K562 (cell line): ENCODE measurements around the gene C11orf58. TPM values are rescaled to one million over a fixed set of nuclear protein-coding genes. Genes with fewer than 3 reads are reported as not detected.

Experiments
- ATAC-seq: fragments of 200-7000 bp; cut with Tn5 transposase; 3 replicates; pipeline ENCODE4 v1.9.1; 2020; ENCODE audit warnings: moderate library complexity
- BruUV-seq: library from RNA; stranded (reverse); fragments of 400-500 nt; replicated peaks from 2 replicates; lab custom pipeline; 2021; lab: Mats Ljungman, UMichigan
- CTCF ChIA-PET: fragments of 300-600 bp; formaldehyde crosslinking; extraction: SDS; loops from one replicate; lab custom pipeline; 2021; ENCODE audit warnings: low intra/inter-chr PET ratio; lab: Yijun Ruan, JAX
- POLR2A ChIA-PET: fragments of 300-600, 350-650 bp; sonication (Branson Sonifier 250); formaldehyde crosslinking; extraction: SDS; loops from one replicate; lab custom pipeline; 2021; ENCODE audit warnings: antibody characterized with exemption, inconsistent platforms; lab: Yijun Ruan, JAX
- DNase-seq, 4 experiments: peaks; one replicate each; pipeline versions ENCODE4 v3.0.0 to v3.0.0-alpha.2; 2011 to 2018; ENCODE audit warnings: low spot score in 3 of 4, mixed read lengths in 3 of 4; ENCODE audit errors: extremely low read depth in 1 of 4
- FAIRE-seq: peaks from 2 replicates; lab custom pipeline; 2011; peaks lifted over from hg19 to GRCh38; lab: Jason Lieb, UNC
- H2AFZ ChIP-seq: 2 replicates; pipeline ENCODE4 v1.6.0; 2011; ENCODE audit warnings: low read depth, low read length, control low read depth, inconsistent platforms
- H3K27ac ChIP-seq: fragments of 200-600 bp; 3 replicates; pipeline ENCODE4 v1.8.0; 2011; ENCODE audit warnings: low read depth, mild to moderate bottlenecking, control low read depth, inconsistent platforms, low read length, moderate library complexity, mixed read lengths; ENCODE audit errors: extremely low read depth
- H3K27me3 ChIP-seq, 2 experiments: fragments of 300-600 bp in 1 of 2; 2 replicates in 1 of 2; 3 replicates in 1 of 2; pipeline versions ENCODE4 v1.6.0 to v1.8.0; 2011; ENCODE audit warnings: inconsistent platforms in 2 of 2, low read length in 2 of 2, mild to moderate bottlenecking in 1 of 2, mixed read lengths in 1 of 2, moderate library complexity in 1 of 2; ENCODE audit not compliant: control insufficient read depth in 2 of 2, insufficient read depth in 2 of 2
- H3K36me3 ChIP-seq: fragments of 300-600 bp; 3 replicates; pipeline ENCODE4 v1.8.0; 2011; ENCODE audit warnings: mild to moderate bottlenecking, low read length, inconsistent platforms; ENCODE audit not compliant: control insufficient read depth, insufficient read depth
- H3K4me1 ChIP-seq, 2 experiments: fragments of 200-600 bp in 1 of 2; replicated peaks in 1 of 2; 2 replicates in 1 of 2; 3 replicates in 1 of 2; pipeline versions ENCODE4 v1.5.1 to v1.8.0; 2011; ENCODE audit warnings: inconsistent platforms in 2 of 2, low read length in 2 of 2, mild to moderate bottlenecking in 1 of 2, mixed read lengths in 1 of 2, moderate library complexity in 1 of 2; ENCODE audit not compliant: control insufficient read depth in 2 of 2, insufficient read depth in 2 of 2
- H3K4me2 ChIP-seq: 2 replicates; pipeline ENCODE4 v1.6.1; 2011; ENCODE audit warnings: low read length, control low read depth, inconsistent platforms, mixed read lengths; ENCODE audit not compliant: insufficient read depth
- H3K4me3 ChIP-seq: fragments of 200-600 bp; sonication (generic), shearing (Covaris generic); 2 replicates; pipeline ENCODE4 v1.5.1; 2016; ENCODE audit warnings: control low read depth, inconsistent platforms
- H3K79me2 ChIP-seq: fragments of 200-600 bp; 3 replicates; pipeline ENCODE4 v1.8.0; 2011; ENCODE audit warnings: low read length, inconsistent platforms; ENCODE audit not compliant: control insufficient read depth, insufficient read depth
- H3K9ac ChIP-seq, 2 experiments: 2 replicates each; pipeline versions ENCODE4 v1.6.0 to v1.6.1; 2011; ENCODE audit warnings: low read depth in 2 of 2, low read length in 2 of 2, control low read depth in 1 of 2, inconsistent platforms in 1 of 2, mild to moderate bottlenecking in 1 of 2, mixed read lengths in 1 of 2; ENCODE audit not compliant: insufficient read depth in 1 of 2
- H3K9me1 ChIP-seq: one replicate; pipeline ENCODE4 v1.6.0; 2011; ENCODE audit warnings: inconsistent platforms, mild to moderate bottlenecking, low read length, moderate library complexity; ENCODE audit not compliant: control insufficient read depth, insufficient read depth
- H3K9me3 ChIP-seq: replicated peaks from 2 replicates; pipeline ENCODE4 v1.5.1; 2011; ENCODE audit warnings: low read depth, low read length, inconsistent platforms; ENCODE audit not compliant: control insufficient read depth, insufficient read depth
- H4K20me1 ChIP-seq: replicated peaks from 2 replicates; pipeline ENCODE4 v1.6.1; 2011; ENCODE audit warnings: low read length, inconsistent platforms, mixed read lengths; ENCODE audit not compliant: control insufficient read depth, insufficient read depth
- BRD9 ChIP-seq: fragments of 450-650 bp; IDR thresholded peaks from 2 replicates; pipeline ENCODE4 v1.6.1; 2018; ENCODE audit warnings: low read depth; ENCODE audit not compliant: partially characterized antibody
- CXXC5 ChIP-seq: fragments of 250-450 bp; sonication (Bioruptor Pico); IDR thresholded peaks from 2 replicates; pipeline ENCODE4 v1.8.0; 2022; ENCODE audit warnings: inconsistent platforms, mild to moderate bottlenecking, moderate library complexity
- EP400 ChIP-seq: fragments of 450-650 bp; IDR thresholded peaks from 2 replicates; pipeline ENCODE4 v1.6.1; 2017; ENCODE audit warnings: antibody characterized with exemption, mild to moderate bottlenecking, moderate library complexity
- ESRRB ChIP-seq: fragments of 250-450 bp; sonication (Bioruptor Pico); IDR thresholded peaks from 2 replicates; pipeline ENCODE4 v1.5.0; 2020; ENCODE audit warnings: mild to moderate bottlenecking, moderate library complexity, borderline replicate concordance
- GTF2B ChIP-seq: IDR thresholded peaks from 2 replicates; pipeline ENCODE4 v1.6.1; 2011; ENCODE audit not compliant: insufficient read length; ENCODE audit errors: extremely low read depth
- HDAC8 ChIP-seq: fragments of 450-650 bp; IDR thresholded peaks from 2 replicates; pipeline ENCODE4 v1.6.1; 2016; ENCODE audit warnings: mild to moderate bottlenecking, missing genetic modification characterization, moderate library complexity, missing compliant biosample characterization
- HIVEP1 ChIP-seq: fragments of 250-450 bp; sonication (Bioruptor Pico); IDR thresholded peaks from 2 replicates; pipeline ENCODE4 v1.4.0; 2020; ENCODE audit warnings: mild to moderate bottlenecking
- HSF4 ChIP-seq: fragments of 250-450 bp; sonication (Bioruptor Pico); IDR thresholded peaks from 2 replicates; pipeline ENCODE4 v2.1.2; 2022; ENCODE audit warnings: mild to moderate bottlenecking, moderate library complexity, borderline replicate concordance
- SNIP1 ChIP-seq: fragments of 450-650 bp; IDR thresholded peaks from 2 replicates; pipeline ENCODE4 v1.7.1; 2017; ENCODE audit warnings: low read depth, mild to moderate bottlenecking
- TCFL5 ChIP-seq: fragments of 250-450 bp; sonication (Bioruptor Pico); conservative IDR thresholded peaks from 2 replicates; pipeline ENCODE4 v1.6.1; 2021; ENCODE audit warnings: mild to moderate bottlenecking, moderate library complexity, matching md5 sums
- TRIM24 ChIP-seq, 2 experiments: fragments of 450-650 bp; IDR thresholded peaks; 2 replicates each; pipeline ENCODE4 v1.6.1; 2016
- USF1 ChIP-seq: sonication (generic); formaldehyde crosslinking; IDR thresholded peaks from 2 replicates; pipeline ENCODE4 v1.9.0; 2022; ENCODE audit warnings: mild to moderate bottlenecking, missing genetic modification reagents
- ZBED1 ChIP-seq: IDR thresholded peaks from 2 replicates; pipeline ENCODE4 v1.6.1; 2014
- ZBTB17 ChIP-seq: fragments of 450-650 bp; formaldehyde crosslinking; IDR thresholded peaks from 2 replicates; pipeline ENCODE4 v1.4.0; 2020; ENCODE audit warnings: mild to moderate bottlenecking
- ZNF253 ChIP-seq: fragments of 250-450 bp; sonication (Bioruptor Pico); conservative IDR thresholded peaks from 2 replicates; pipeline ENCODE4 v1.6.1; 2021; ENCODE audit warnings: mild to moderate bottlenecking
- ZNF586 ChIP-seq: fragments of 450-650 bp; formaldehyde crosslinking; conservative IDR thresholded peaks from 2 replicates; pipeline ENCODE4 v1.4.0; 2020; ENCODE audit warnings: mild to moderate bottlenecking, moderate library complexity
- WGBS: fragments of 100-300 bp; shearing (Covaris generic); methylation state at CpG from one replicate; pipeline ENCODE4 v1.1.6; 2016; ENCODE audit warnings: low coverage, mixed read lengths; ENCODE audit not compliant: insufficient coverage; ENCODE audit errors: missing lambda C conversion rate; 5-methylcytosine and 5-hydroxymethylcytosine counted together
- in situ Hi-C: fragments of 300-500 bp; cut with MboI; formaldehyde crosslinking; loops from 4 replicates; pipeline ENCODE4 v1.15.0; 2018; ENCODE audit warnings: inconsistent platforms, mixed read lengths
- intact Hi-C: fragments of 100-400 bp; cut with micrococcal nuclease; formaldehyde crosslinking; loops from 2 replicates; pipeline ENCODE4 v1.14.2; 2022
- polyA plus RNA-seq, 8 experiments: library from polyadenylated mRNA; depleted of rRNA in 4 of 8; stranded (reverse) in 5 of 8; unstranded in 3 of 8; fragments of >200 nt; fragmentation: Nextera tagmentation in 2 of 8; fragmentation: Illumina TruSeq in 1 of 8; extraction: Ambion mirVana in 2 of 8; extraction: Trizol in 1 of 8; gene quantifications; 2 replicates each; pipeline versions ENCODE4 v1.2.1 to v1.2.3, GENCODE V29; 2011 to 2014; ENCODE audit warnings: inconsistent platforms in 1 of 8, missing spikeins in 1 of 8
- total RNA-seq, 7 experiments: library from RNA; depleted of rRNA in 6 of 7; stranded (reverse); fragments of >200 nt in 6 of 7; fragmentation: Illumina TruSeq in 2 of 7; extraction: Trizol in 2 of 7; gene quantifications; 2 replicates each; pipeline versions ENCODE4 v1.2.1 to v1.2.3, GENCODE V29; 2011 to 2021; ENCODE audit warnings: low replicate concordance in 1 of 7
- TF ChIP-seq, protein P1 (sequence below): fragments of 200-400 bp; formaldehyde crosslinking; IDR thresholded peaks from 2 replicates; pipeline ENCODE4 v1.6.1; 2017; ENCODE audit warnings: mild to moderate bottlenecking, low read depth, low read length, moderate library complexity
- TF ChIP-seq, protein P2 (sequence below): fragments of 200-800 bp; sonication (Bioruptor generic); IDR thresholded peaks from 2 replicates; pipeline ENCODE4 v1.6.1; 2017; ENCODE audit warnings: missing genetic modification characterization, missing compliant biosample characterization

Gene C11orf58
- total and polyA plus RNA-seq, 9 of the 15 experiments (the other 6 are each of a cell fraction or from before 2014, with no cell fraction given), result 104 to 421 (median 247) TPM

GRCh38 chr11:16763746-16764145 is 25.3 kb downstream of the C11orf58 start (continued):
- no peak for TF ChIP-seq GTF2B
- TF ChIP-seq HSF4, result no peak
- no peak for TF ChIP-seq ESRRB
- TF ChIP-seq BRD9, result no peak
- TF ChIP-seq ZNF586 (CRISPR knock-in tag), result no peak

DNA sequence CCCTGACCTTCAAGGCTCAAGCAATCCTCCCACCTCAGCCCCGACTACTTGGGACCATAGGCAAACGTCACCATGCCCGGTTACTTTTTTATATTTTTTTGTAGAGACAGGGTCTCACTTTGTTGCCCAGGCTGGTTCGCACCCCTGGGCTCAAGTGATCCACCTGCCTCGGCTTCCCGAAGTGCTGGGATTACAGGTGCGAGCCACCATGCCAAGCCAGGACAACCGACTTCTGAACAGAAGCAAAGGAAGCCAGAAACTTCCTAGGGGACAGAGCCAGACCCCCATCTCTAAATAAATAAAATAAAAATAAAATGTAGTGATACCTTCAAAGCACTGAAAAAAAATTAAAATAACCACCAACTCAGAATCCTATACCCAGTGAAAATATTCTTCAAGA is 26.4 kb downstream of the C11orf58 start:
- ATAC-seq (no peak), FAIRE-seq (no peak), DNase-seq (no peak)
- 0% methylated on average over 8 of the region's 8 CpGs for WGBS
- Histone ChIP-seq H3K4me1 (no peaks in the 10 kb centered on the region), H2AFZ (no peak overlapping the region), H3K79me2 (no peaks in the 10 kb centered on the region), H3K4me3 (no peak overlapping the region), H3K9ac (no peak overlapping the region), H3K27me3 (peaks cover 13 to 35% of the 10 kb centered on the region in 2 experiments; a peak in 3 of 5 replicates), H4K20me1 (no peaks in the 10 kb centered on the region), H3K27ac (no peak overlapping the region), H3K36me3 (no peaks in the 10 kb centered on the region), H3K9me3 (no peaks in the 10 kb centered on the region), H3K4me2 (no peak overlapping the region), H3K9me1 (no peaks in the 10 kb centered on the region)
- ChIA-PET POLR2A (interaction anchor here (1.4 kb wide), 1 partner anchor 14 kb away, joined by 3 read pairs; no protein-coding TSS in a partner anchor), CTCF (no interaction called here)
- intact Hi-C loops, result no loop called here
- no TSS peak for BruUV-seq
- in situ Hi-C loops, result no loop called here
- TF ChIP-seq ZNF253 (CRISPR knock-in tag) (no peak), CXXC5 (no peak), TRIM24 (IDR thresholded peaks at IDR 0.05) (no peak), EP400 (no peak), SNIP1 (no peak), USF1 (no peak), HIVEP1 (CRISPR knock-in tag) (no peak), ZBED1 (no peak), ZBTB17 (CRISPR knock-in tag) (no peak), HDAC8 (tag) (no peak), TCFL5 (CRISPR knock-in tag) (no peak)
- TF ChIP-seq, protein P1, sequence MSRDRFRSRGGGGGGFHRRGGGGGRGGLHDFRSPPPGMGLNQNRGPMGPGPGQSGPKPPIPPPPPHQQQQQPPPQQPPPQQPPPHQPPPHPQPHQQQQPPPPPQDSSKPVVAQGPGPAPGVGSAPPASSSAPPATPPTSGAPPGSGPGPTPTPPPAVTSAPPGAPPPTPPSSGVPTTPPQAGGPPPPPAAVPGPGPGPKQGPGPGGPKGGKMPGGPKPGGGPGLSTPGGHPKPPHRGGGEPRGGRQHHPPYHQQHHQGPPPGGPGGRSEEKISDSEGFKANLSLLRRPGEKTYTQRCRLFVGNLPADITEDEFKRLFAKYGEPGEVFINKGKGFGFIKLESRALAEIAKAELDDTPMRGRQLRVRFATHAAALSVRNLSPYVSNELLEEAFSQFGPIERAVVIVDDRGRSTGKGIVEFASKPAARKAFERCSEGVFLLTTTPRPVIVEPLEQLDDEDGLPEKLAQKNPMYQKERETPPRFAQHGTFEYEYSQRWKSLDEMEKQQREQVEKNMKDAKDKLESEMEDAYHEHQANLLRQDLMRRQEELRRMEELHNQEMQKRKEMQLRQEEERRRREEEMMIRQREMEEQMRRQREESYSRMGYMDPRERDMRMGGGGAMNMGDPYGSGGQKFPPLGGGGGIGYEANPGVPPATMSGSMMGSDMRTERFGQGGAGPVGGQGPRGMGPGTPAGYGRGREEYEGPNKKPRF, result no peak
- TF ChIP-seq, protein P2, sequence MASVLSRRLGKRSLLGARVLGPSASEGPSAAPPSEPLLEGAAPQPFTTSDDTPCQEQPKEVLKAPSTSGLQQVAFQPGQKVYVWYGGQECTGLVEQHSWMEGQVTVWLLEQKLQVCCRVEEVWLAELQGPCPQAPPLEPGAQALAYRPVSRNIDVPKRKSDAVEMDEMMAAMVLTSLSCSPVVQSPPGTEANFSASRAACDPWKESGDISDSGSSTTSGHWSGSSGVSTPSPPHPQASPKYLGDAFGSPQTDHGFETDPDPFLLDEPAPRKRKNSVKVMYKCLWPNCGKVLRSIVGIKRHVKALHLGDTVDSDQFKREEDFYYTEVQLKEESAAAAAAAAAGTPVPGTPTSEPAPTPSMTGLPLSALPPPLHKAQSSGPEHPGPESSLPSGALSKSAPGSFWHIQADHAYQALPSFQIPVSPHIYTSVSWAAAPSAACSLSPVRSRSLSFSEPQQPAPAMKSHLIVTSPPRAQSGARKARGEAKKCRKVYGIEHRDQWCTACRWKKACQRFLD (CRISPR knock-in tag), result no peak
